Stomach (tissue), 4 donors: ENCODE measurements around the gene GMDS.

Source experiments
- CTCF ChIP-seq, 7 experiments: fragments of 450-650 bp in 4 of 7; fragments of 200-600 bp in 3 of 7; sonication (generic) in 3 of 7; IDR thresholded peaks; one replicate each; pipeline ENCODE4 v1.5.1; 2016 to 2019; ENCODE audit warnings: antibody characterized with exemption in 7 of 7, control low read depth in 2 of 7, mild to moderate bottlenecking in 1 of 7
- EP300 ChIP-seq: sonication (generic); formaldehyde crosslinking; IDR thresholded peaks from one replicate; pipeline ENCODE4 v1.6.1; 2017; ENCODE audit warnings: antibody characterized with exemption
- POLR2A ChIP-seq, 4 donors: fragments of 450-650 bp; IDR thresholded peaks; one replicate each; pipeline ENCODE4 v1.6.1; 2016; ENCODE audit warnings: antibody characterized with exemption in 4 of 4, control low read depth in 2 of 4, mild to moderate bottlenecking in 1 of 4, moderate library complexity in 1 of 4
- POLR2AphosphoS5 ChIP-seq, 3 donors: sonication (generic); formaldehyde crosslinking; IDR thresholded peaks; one replicate each; pipeline ENCODE4 v1.6.1; 2016; ENCODE audit warnings: antibody characterized with exemption in 3 of 3

- TF ChIP-seq POLR2AphosphoS5 (IDR thresholded peaks at IDR 0.05) (no peak), CTCF (IDR thresholded peaks at IDR 0.05) (no peak), EP300 (no peak), POLR2A (IDR thresholded peaks at IDR 0.05) (no peak)
Observed at GRCh38 chr6:2118136-2118535, 127.3 kb downstream of the GMDS start.
